GM21447 (cell line): ENCODE data around the gene CDH8.
"Not testable (repeated sequence)": the region's sequence is repeated elsewhere in the genome, so short reads cannot be mapped to it uniquely, and the experiment has no call there.

Source experiments
- ATAC-seq: cut with Tn5 transposase; IDR thresholded peaks from one replicate; pipeline ENCODE4 v1.9.1; 2021; ENCODE audit not compliant: unreplicated experiment

The CDH8 gene

DNA sequence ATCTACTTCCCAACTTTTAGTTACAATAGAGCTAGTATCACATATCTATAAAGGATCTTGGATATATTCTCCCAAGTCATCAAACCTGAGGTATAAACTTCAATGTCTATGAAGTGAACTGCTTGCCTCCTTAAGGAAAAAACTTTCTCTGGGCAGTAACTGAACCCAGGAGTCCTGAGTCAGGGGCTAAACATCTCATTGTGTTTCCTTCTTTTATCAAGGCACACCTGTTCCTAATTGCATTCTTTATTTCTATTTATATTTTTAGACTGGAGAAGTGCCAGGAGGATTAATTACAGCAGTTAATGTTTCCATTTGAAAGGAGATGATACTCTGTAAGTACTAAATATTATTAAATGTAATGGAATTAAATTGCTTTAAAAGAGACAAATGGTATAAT lies 98.6 kb downstream of the CDH8 start:
- ATAC-seq: no peak

DNA sequence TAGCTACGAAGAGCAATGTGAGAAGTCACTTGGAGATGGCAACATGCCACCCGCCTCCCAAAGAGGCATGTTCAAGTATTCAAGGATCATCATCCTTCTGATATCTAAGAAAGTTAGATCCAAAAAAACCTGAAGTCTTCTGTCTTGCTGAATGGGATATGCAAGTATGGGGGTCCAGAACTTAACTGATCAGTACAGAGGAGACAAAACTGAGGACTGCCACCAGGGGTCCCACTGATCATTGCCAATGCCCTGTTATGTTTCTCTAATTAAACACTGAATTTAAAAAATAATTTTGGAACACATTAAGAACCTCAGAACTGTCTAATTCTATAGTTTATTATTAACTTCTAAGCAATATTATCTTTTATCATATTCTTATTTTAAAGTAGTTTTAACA lies 99.7 kb downstream of the CDH8 start:
- ATAC-seq: no peak

DNA sequence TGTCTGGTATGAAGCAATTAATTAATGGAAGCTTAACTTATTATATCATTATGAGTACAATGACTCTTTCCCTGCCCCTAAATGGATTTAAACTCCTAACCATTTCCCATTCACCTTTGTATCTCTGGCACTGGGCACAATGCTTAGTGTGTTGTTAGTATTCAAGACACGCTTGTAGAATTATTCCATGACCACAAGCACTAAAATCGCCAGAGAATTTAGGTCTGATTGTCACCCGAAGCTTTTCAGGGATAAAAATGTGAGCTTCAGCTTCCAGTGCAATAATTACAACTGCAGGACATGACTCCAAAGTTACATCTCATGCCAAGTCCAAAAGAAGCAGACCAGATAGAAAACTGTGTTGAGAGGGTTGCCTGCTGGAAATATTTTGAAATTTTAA lies 101.6 kb downstream of the CDH8 start:
- ATAC-seq: no peak

DNA sequence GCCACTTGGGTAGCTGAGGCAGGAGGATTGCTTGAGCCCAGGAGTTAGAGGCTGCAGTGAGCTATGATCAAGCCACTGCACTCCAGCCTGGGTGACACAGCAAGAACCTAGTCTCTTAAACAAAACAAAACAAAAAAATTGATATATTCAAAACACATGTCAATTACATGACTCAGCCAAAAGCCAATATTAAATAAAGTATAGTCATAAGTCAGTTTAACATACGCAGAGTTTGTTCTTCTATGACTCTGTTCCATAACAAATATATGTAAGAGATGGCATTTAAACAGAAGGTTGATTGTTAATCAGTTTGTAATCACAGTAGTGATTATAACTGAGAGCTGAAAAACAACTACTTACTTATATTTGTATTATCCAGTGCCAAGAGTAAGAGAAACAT lies 106.5 kb downstream of the CDH8 start:
- no peak for ATAC-seq

DNA sequence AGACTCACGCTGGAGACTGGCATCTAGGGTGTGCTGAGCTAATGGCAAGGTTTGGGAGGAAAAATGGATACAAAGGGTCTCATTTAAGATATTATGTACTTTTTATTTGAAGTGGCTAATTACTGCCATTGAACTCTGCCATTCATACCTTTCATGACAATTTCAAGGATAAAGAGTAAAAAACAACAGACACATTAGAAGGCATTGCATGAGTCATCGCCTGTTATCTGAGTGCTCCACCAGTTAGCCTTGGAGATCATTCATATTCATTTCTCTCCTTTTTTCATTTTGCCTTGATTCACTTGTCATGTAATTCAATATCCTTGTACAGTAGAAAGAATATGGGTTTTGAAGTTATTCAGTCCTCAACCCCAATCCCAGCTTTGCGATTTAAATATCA lies 109.5 kb downstream of the CDH8 start:
- ATAC-seq: no peak

DNA sequence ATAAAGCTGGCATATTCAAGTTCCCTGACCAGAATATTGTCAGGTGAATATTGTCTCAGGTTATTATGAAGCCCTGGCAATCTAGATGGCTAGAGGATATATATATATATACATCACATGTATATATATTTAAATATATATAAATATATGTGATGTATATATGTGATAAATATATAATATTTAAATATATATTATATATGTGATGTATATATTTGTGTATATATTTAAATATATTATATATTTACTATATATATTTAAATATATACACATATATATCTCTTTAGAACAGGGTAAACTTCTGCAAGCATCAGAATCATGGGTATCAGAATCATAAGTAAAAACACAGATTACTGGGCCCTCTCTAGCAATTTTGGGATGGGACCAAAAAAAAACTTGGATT lies 112.6 kb downstream of the CDH8 start:
- no peak for ATAC-seq

DNA sequence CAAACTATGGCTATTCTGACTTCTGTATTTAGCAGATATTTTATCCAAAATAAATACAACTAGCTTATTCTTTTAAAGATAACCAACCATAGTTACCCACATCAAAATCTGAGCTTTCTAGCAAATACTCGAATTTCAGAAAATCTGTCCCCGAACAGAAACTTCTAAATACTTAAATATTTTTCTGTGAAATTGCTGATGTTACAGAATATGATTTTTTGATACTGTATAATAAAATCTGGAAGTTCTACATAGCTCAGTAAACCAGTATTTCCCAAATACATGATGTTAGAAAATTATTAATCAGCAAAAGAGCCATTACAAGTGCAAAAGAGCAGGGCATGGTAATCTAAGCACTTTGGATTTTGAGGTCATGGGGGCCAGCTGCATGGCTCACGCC lies 114.9 kb downstream of the CDH8 start:
- no peak for ATAC-seq

DNA sequence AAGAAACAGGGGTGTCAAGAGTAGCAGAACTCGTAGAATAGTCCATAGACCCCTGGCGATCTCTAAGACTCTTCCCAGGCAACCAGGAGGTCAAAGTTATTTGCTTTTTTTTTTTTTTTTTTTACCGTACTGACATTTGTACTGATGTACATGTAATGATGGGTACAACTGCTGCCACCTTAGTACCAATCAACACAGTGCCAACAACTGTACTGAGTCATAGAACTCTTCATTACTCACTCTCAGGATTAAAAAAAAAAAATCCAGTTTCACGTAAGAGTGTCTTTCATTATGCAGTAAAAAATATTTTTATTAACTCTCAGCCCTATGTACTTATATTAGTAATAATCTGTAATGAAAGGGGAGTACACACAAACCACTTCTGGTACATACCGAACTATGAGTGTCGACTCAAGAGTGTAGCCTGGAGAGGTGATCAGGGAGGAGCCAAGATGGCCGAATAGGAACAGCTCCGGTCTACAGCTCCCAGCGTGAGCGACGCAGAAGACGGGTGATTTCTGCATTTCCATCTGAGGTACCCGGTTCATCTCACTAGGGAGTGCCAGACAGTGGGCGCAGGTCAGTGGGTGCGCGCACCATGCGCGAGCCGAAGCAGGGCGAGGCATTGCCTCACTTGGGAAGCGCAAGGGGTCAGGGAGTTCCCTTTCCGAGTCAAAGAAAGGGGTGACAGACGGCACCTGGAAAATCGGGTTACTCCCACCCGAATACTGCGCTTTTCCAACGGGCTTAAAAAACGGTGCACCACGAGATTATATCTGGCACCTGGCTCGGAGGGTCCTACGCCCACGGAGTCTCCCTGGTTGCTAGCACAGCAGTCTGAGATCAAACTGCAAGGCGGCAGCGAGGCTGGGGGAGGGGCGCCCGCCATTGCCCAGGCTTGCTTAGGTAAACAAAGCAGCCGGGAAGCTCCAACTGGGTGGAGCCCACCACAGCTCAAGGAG lies 118.1 kb downstream of the CDH8 start:
- not testable (repeated sequence) for ATAC-seq

DNA sequence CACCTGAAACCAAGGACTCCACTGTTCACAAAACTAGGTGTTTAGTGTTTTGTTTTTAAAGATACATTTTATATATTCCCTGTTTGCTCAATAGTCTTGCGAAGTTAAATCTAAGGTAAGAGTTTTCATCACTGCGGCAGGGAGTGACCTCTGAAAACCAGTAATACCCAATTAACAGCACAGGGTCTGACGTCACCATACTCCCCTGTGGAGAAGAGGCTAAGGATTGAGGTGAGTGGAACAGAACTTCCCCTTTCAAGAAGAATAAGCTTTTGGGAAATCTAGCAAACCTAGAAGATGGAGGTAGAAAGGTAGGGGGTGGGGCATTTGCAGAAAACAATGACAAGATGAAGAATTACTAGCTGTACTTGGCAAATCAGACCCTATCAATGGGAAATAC lies 120.7 kb downstream of the CDH8 start:
- ATAC-seq: no peak

DNA sequence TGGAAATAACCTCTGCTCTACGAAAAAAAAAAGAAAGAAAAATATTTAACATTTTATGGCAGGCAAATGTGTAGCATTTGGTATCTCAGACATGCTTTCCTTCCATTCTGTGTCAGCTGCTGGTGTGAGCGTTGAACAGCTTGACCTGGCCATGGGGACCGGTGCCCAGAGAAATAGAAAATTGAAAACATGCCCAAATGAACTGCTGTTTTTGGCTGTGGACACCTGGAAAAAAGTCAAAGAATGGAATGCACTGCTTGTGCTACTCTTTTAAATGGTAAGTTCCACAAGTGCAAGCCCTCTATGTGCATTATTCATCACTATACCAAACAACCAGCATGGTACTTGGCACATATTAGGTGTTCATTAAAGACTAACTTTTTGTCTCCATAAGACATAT lies 127.2 kb downstream of the CDH8 start:
- ATAC-seq: no peak

DNA sequence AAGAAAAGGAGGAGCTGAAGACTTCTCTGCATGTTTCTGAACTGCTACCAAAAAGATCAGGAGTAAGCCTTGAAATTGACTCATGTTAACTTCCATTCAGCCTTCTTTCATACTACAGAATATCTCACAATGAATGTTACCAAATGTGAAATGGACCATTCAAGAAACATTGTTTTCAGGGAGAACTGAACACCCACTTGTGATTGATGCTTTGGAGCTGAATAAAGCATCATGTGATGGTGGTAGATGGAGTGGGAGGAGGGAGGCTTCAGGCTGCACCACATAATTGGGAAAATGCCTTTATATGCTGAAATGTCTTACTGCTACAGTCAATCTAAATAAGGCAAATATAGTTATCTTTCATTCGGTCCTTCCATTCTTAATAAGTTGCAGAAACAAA lies 127.8 kb downstream of the CDH8 start:
- ATAC-seq: no peak

DNA sequence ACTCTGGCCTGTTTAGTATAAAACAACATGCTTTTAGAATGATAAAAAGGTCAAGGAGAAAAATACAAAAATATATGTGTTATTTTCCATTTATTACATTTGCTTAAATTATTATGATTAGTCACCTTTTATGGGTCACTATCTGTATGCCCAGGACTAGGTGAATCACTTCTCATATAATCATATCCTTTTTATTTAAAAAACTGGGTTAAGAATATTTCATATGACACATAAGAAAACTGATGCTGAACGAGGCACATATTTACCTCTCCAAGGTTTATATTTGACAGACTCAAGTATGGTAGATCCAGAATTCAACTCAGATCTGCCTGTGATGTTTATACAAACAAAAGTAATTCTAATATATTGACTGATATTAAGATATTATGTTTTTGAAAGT lies 134.5 kb downstream of the CDH8 start:
- ATAC-seq: no peak

DNA sequence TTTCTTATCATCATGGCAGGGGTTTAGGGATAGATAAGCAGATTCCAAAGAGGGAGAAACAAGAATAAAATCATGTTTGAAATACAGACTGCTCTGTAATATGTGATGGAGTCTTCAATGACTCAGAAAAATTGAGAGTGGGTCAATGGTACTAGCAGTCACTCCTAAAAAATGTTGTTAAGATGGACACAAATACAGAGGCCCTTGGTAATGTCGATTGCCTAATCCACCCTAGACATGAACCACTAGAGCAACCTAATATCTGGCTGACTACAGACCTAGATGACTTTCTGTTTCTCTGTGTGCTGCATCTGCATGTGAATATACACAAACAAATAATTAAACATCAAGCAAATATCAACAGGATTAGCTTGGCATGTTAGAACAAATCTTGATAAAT lies 135.8 kb downstream of the CDH8 start:
- no peak for ATAC-seq

DNA sequence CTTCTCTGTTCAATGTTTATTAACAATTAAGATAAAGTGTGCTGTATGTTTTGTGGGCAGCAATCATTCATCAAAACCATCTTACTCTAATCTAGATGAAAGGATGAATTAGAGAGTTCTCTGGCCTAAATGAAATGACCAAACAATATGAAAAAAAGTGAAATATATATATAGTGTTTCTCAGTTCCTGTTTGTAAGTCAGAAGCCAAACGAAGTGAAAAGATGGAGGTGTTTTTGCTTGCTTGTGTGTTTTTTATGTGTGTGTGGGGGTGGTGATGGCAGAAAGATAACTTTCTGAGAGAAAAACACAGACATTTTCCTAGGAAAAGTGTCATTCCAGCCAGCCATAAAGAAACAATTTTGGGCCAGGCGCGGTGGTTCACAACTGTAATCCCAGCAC lies 138.6 kb downstream of the CDH8 start:
- no peak for ATAC-seq

DNA sequence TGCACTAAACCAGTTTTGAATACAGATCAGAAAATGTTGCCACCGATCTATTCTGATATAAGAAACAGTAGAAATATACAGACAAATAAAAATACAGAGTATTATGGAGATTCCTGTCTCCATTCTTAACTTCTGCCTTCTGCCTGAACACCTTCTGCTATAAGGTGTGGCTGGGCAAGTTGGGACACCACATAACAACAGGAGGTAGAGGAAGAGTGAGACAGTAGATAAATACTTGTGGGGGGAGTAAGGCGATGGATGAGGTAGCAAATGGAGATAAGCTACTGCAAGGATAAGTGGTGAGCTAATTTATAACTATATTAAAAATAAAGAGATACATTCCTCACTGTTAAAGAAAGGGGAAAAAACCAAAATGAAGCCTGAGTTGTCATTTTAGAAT lies 143.7 kb downstream of the CDH8 start:
- no peak for ATAC-seq

DNA sequence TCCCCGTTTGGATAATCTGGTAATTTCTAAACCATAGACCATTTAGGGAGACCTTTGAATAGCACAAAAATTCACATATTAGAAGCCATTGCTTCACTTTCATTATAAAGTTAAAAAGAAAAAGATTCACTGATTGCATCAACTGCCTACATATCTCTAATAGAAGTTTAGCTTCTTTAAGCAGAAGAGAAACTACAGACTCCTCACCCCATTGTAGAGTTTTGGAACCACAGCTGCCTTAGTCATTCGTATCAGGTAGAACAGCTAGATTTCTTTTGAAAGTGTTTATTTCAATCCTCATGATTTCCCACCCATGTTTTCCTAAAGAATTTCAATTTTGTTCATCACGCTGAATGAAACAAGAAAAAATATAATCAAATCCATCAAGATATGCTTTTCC lies 144.8 kb downstream of the CDH8 start:
- ATAC-seq: no peak

DNA sequence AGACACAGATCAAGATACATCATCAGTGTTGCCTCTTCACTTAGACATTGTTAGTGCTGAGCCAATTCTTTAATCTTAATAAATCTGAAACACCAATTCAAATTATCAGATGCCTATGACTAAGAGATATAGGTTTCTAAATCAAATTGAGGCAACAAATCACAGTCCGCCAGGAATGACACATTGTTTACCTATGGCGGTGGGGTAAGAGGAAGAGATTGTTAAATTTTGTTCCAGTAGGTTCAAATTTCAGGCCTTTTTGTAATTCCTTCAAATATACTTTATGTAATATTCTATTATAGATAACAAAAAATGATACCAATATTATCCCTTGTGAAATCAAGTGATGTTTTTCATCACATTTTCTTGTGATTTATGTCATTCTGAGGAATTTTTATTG lies 145.9 kb downstream of the CDH8 start:
- no peak for ATAC-seq

DNA sequence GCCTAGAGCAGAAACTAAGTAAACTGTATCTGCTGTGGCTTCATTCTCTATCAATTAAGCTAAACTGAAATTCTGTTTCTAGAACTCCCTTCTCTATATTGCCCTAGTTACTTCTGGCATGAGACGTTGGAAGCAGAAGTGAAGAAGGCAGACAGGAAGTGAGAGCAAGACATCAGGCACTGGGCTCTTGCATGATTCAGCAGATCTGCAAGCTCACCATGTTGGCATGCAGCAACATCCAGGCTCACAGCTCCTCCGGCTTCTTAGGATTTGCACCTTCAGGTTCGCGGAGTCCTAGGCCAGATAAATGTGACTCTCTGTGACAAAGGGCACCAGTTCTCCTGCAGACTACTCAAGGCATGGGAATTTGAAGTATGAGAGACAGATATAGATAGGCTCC lies 148.3 kb downstream of the CDH8 start:
- no peak for ATAC-seq

DNA sequence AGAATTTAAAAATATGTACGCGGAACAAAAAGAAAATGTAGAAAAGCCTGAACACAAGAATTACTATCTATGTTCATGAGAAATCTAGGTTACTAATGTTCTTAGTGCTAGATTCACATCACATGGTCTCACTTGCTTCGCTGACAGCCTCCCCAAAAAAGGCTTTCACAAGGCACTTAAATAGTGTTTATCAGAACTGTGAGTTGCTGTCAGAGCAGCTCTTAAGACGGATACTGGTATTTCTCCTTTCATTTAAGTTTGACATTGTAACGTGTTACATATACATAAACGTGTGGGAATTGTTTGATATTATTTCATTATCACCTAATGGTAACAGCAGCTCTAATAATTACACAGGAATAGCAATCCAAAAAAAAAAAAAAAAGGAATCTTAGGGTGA lies 150.9 kb downstream of the CDH8 start:
- ATAC-seq: no peak

DNA sequence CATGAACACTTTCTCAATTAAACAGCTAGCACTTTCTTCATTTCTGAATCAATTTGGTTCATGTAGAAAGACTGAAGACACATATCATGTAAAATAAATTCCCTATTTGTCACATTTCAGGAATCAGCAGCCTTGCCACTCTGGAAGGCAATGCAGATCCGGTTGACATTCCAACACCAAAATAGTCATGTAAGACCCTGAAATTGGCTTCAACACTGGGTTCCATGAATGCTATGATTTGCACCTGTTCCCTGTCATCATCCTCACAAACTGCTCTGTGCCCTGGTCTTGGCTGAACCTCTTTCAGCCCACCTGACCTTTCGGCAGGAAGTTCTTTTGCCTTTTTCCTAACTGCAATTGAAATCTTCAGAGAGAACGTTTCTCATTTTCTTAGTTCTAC lies 156.9 kb downstream of the CDH8 start:
- no peak for ATAC-seq

DNA sequence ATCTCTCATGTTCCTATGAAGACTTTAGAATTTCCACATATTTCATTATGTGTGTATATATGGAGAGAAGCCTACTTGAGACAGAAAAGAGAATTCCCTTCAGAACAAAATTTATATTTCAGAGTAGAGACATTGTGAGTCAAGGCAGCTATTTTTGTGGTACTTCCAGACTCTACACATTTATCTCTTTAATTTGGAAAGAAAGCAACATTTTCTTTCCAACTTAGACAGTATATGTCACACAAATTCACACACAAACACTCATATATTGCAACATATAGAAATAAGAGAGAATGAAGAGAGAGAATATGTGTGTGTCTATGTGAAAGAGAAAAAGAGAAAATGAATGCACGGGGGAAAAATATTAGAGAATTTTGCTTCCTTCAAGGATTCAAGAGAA lies 158.8 kb downstream of the CDH8 start:
- ATAC-seq: no peak

DNA sequence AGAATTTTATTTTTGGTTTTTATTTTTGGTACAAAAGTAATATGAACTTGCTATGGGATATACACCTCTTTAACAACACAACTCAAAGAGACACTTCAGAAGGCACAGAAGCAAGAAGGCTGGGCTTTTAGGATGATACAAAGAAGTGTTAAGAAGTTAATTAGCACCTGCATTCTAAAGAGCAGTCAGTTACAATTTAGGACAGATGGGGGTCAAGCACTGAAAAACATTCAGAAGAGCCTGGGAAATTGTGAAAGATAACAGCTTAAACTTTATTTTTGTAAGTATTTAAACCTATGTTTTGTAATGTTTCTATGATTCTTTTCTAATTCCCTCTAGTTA lies 163.5 kb downstream of the CDH8 start:
- ATAC-seq: no peak
